ENCODE results near the gene WDFY2. TPM values are rescaled to one million over a fixed set of nuclear protein-coding genes. Genes with fewer than 3 reads are reported as not detected.
"Not testable (repeated sequence)": the region's sequence is repeated elsewhere in the genome, so short reads cannot be mapped to it uniquely, and the experiment has no call there.

The WDFY2 gene
- total RNA-seq, 6 experiments from 2014 or later = 11.4 to 15.7 (median 13.4) TPM

- Mint-ChIP-seq H3K27me3 (ENCODE audit: insufficient read depth) (no peaks in the 10 kb centered on the region; the same call in 1 of the 2 replicates), H3K36me3 (ENCODE audit: low read depth) (peaks cover 8% of the 10 kb centered on the region; the same call in 1 of the 2 replicates), H3K27ac (peak overlapping the region; percentile 85), H3K4me1 (ENCODE audit: low read depth) (peaks cover 90% of the 10 kb centered on the region), H3K9me3 (no peaks in the 10 kb centered on the region), H3K4me3 (peak overlapping the region; percentile 75)
- no peak for DNase-seq
- TF ChIP-seq CTCF (IDR thresholded peaks at IDR 0.05) = no peak
Observed at GRCh38 chr13:51637852-51638215, 53.6 kb downstream of the WDFY2 start.

- H3K27me3 Mint-ChIP-seq (ENCODE audit: insufficient read depth) = no peaks in the 10 kb centered on the region
- peaks cover 8% of the 10 kb centered on the region; the same call in 1 of the 2 replicates for H3K36me3 Mint-ChIP-seq (ENCODE audit: low read depth)
- H3K4me3 Mint-ChIP-seq = peak overlapping the region; percentile 75
- peak; percentile 79 for DNase-seq
- peak overlapping the region; percentile 85 for H3K27ac Mint-ChIP-seq
- TF ChIP-seq CTCF (IDR thresholded peaks at IDR 0.05) = no peak
- H3K4me1 Mint-ChIP-seq (ENCODE audit: low read depth) = peaks cover 90% of the 10 kb centered on the region
- H3K9me3 Mint-ChIP-seq = no peaks in the 10 kb centered on the region
Observed at GRCh38 chr13:51638216-51638871, 54.1 kb downstream of the WDFY2 start.

GRCh38 chr13:51639171-51639570 lies 54.9 kb downstream of the WDFY2 start:
- DNase-seq = no peak
- Mint-ChIP-seq H3K4me3 (peak overlapping the region; percentile 75), H3K27ac (peak overlapping the region; percentile 85), H3K36me3 (ENCODE audit: low read depth) (peaks cover 8% of the 10 kb centered on the region; the same call in 1 of the 2 replicates), H3K4me1 (ENCODE audit: low read depth) (peaks cover 90% of the 10 kb centered on the region), H3K27me3 (ENCODE audit: insufficient read depth) (no peaks in the 10 kb centered on the region), H3K9me3 (no peaks in the 10 kb centered on the region)
- no peak for TF ChIP-seq CTCF (IDR thresholded peaks at IDR 0.05)

GRCh38 chr13:51640696-51641095 lies 56.4 kb downstream of the WDFY2 start:
- not testable (repeated sequence) for H3K27me3 Mint-ChIP-seq (ENCODE audit: insufficient read depth); DNase-seq; H3K27ac Mint-ChIP-seq; H3K36me3 Mint-ChIP-seq (ENCODE audit: low read depth); H3K9me3 Mint-ChIP-seq; H3K4me3 Mint-ChIP-seq
- peaks cover 92% of the 10 kb centered on the region for H3K4me1 Mint-ChIP-seq (ENCODE audit: low read depth)

- Mint-ChIP-seq H3K27ac (peak overlapping the region; percentile 100), H3K4me1 (ENCODE audit: low read depth) (peaks cover 85% of the 10 kb centered on the region), H3K36me3 (ENCODE audit: low read depth) (peaks cover 15% of the 10 kb centered on the region), H3K9me3 (no peaks in the 10 kb centered on the region), H3K4me3 (peak overlapping the region; percentile 79), H3K27me3 (ENCODE audit: insufficient read depth) (peaks cover 2% of the 10 kb centered on the region; the same call in 1 of the 2 replicates)
- TF ChIP-seq CTCF (IDR thresholded peaks at IDR 0.05) = no peak
- peak; percentile 96 for DNase-seq
Observed at GRCh38 chr13:51643105-51643881, 59.0 kb downstream of the WDFY2 start.

GRCh38 chr13:51643882-51644281 lies 59.6 kb downstream of the WDFY2 start:
- TF ChIP-seq CTCF (IDR thresholded peaks at IDR 0.05) = no peak
- Mint-ChIP-seq H3K4me3 (peak overlapping the region; percentile 79), H3K9me3 (no peaks in the 10 kb centered on the region), H3K4me1 (ENCODE audit: low read depth) (peaks cover 81% of the 10 kb centered on the region), H3K36me3 (ENCODE audit: low read depth) (peaks cover 15% of the 10 kb centered on the region), H3K27me3 (ENCODE audit: insufficient read depth) (peaks cover 2% of the 10 kb centered on the region; the same call in 1 of the 2 replicates), H3K27ac (peak overlapping the region; percentile 100)
- peak; percentile 90 for DNase-seq
